GM18502 (cell line): ENCODE data around the gene BNC1.
"Not testable (repeated sequence)": the region's sequence is repeated elsewhere in the genome, so short reads cannot be mapped to it uniquely, and the experiment has no call there.

Experiments
- ATAC-seq: cut with Tn5 transposase; IDR thresholded peaks from one replicate; pipeline ENCODE4 v1.9.1; 2021; ENCODE audit warnings: mild to moderate bottlenecking; ENCODE audit not compliant: unreplicated experiment, poor library complexity

The BNC1 gene

GRCh38 chr15:83250781-83251180 lies 33.7 kb downstream of the BNC1 start:
- no peak for ATAC-seq

- no peak for ATAC-seq
Measured at GRCh38 chr15:83249030-83249343, 35.5 kb downstream of the BNC1 start.

GRCh38 chr15:83248151-83249029 lies 36.1 kb downstream of the BNC1 start:
- no peak for ATAC-seq

GRCh38 chr15:83243634-83244033 lies 40.8 kb downstream of the BNC1 start:
- ATAC-seq: no peak

GRCh38 chr15:83230242-83230641 lies 54.2 kb downstream of the BNC1 start:
- no peak for ATAC-seq

GRCh38 chr15:83225449-83225848 lies 59.0 kb downstream of the BNC1 start:
- no peak for ATAC-seq

GRCh38 chr15:83221781-83222180 lies 62.7 kb downstream of the BNC1 start:
- not testable (repeated sequence) for ATAC-seq

GRCh38 chr15:83219026-83219425 lies 65.4 kb downstream of the BNC1 start:
- ATAC-seq: no peak

GRCh38 chr15:83215306-83215705 lies 69.2 kb downstream of the BNC1 start:
- no peak for ATAC-seq

- no peak for ATAC-seq
Measured at GRCh38 chr15:83210619-83211018, 73.8 kb downstream of the BNC1 start.

GRCh38 chr15:83209333-83209732 lies 75.1 kb downstream of the BNC1 start:
- ATAC-seq: no peak

GRCh38 chr15:83208367-83208661 lies 76.2 kb downstream of the BNC1 start:
- ATAC-seq: no peak

- ATAC-seq: peak; percentile 40
Measured at GRCh38 chr15:83207660-83208366, 76.7 kb downstream of the BNC1 start, which contains the start of gene HDGFL3. Gene HDGFL3, minus strand, starts transcription at chr15:83207823. Its CDS starts 409 bp downstream, at chr15:83207414.

GRCh38 chr15:83207009-83207659 lies 77.3 kb downstream of the BNC1 start:
- peak; percentile 36 for ATAC-seq

- no peak for ATAC-seq
Measured at GRCh38 chr15:83206526-83207008, 77.9 kb downstream of the BNC1 start.
